GM19372 (cell line): ENCODE data around the gene CDC42BPB.

Experiments
- ATAC-seq: cut with Tn5 transposase; IDR thresholded peaks from one replicate; pipeline ENCODE4 v1.9.1; 2021; ENCODE audit warnings: mild to moderate bottlenecking, low read depth, moderate library complexity; ENCODE audit not compliant: unreplicated experiment

CDC42BPB gene

DNA sequence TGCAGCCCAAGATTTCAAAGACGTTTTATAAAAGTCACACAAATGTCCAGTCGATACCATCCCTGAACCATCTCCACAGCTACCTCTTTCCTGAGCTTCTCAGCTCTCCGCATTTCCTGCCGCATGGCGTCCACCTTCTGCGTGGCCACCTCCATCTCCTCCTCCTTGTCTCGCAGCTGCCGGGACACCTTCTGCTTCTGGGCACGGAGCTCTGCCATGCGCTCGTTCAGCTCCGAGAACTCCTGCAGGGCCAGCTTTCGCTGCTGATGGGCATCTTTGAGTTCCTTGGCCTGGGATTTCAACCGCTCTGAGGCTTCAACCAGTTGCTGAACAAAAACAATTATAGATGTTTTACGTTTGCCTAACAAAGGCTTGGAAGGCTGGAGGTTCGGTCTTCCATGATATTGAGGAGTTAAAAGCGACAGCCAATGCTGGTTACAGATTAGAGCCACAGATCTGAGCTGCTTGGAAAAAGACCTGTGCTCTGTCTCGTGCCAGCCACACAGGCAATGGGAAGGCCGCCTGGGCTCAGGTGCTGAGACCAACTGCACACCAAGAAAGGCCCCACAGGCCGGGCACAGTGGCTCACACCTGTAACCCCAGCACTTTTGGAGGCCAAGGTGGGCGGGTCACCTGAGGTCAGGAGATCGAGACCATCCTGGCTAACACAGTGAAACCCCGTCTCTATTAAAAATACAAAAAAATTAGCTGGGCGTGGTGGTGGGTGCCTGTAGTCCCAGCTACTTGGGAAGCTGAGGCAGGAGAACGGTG is 85.3 kb downstream of the CDC42BPB start:
- no peak for ATAC-seq

DNA sequence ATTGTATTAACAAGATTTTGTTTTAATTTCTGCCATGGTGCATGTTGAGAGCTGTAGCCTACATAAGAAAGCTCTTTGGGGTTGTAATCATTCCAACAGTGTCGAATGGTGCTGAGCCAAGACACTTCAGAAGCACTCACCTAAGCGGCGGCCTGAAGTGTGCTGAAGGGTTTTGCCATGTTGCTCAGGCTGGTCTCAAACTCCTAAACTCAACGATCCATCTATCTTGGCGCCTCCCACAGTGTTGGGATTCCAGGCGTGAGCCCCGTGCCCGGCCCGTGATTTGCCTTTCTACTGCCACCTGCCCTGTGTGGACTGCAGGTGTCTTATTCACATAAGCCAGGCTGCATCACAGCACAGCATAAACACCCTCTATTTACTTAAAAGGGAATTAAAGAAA is 86.0 kb downstream of the CDC42BPB start:
- no peak for ATAC-seq

DNA sequence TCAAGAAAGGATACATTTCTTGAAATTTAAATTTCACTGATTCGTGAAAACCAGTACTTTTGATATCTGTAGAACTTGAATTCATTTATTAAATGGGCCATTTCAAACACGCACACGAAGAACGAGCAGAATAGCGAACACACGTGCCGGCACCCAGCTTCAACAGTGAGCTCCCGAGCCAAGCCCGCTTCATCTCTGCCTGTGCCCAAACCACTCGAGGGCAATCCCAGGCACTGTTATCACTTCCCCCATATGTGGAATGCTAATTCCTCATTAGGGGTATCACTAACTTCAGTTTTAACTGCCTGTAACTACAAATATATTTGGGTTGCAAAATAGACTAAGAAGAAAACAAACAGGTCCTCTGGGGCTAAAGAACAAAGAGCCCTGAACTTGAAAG is 86.9 kb downstream of the CDC42BPB start:
- ATAC-seq = no peak

DNA sequence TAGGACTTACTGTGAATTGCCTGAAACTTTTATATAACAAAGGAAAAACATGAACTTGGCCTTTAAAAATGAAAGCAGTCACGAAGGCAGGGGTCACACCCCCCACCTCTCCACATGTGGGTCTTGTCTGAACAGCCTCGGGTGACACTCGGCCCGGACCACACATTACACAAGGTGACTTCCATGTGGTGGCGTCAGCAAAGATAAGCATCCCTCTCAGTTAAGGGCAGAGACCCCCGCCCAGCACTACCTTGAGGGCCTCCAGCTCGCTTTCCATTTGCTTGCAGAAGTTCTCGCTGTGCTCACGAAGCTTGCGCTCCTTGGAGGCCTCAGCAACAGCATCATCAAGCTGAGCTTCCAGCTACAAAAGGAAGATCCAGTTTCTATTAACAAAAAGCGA is 87.4 kb downstream of the CDC42BPB start:
- ATAC-seq = no peak

DNA sequence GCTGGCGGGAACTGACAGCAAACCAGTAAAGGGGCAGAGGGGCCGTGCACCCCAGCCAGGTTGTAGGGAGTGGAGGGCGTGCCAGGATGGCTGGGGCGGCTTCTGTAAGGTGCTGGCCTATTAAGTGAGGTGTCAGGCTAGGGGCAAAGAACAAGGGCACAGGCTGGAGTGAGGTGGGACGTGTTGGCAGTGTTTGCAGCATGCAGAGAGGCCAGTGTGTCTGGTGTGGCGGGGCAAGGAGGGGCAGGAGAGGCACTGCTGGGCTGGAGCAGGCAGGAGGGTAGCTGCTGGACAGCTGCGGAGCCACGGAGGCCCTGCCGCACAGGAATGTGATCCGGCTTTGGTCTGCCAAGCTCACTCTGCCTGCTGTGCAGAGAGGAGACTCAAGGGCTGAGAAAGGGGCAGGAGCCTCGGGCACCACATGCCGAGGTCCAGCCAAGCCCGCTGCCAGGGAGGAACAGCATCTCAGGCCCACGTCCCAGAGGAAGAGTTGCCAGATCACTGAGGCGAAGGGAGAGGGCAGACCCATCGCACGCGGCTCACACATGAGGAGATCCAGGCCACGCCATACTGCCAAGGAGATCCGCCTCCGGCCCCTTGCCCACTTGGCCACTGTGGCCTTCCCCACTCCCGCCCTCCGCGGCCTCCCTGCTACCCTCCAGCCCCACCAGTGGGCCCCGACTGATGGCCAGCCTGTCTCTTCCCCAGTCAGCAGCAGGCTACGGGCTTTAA is 88.1 kb downstream of the CDC42BPB start:
- no peak for ATAC-seq

DNA sequence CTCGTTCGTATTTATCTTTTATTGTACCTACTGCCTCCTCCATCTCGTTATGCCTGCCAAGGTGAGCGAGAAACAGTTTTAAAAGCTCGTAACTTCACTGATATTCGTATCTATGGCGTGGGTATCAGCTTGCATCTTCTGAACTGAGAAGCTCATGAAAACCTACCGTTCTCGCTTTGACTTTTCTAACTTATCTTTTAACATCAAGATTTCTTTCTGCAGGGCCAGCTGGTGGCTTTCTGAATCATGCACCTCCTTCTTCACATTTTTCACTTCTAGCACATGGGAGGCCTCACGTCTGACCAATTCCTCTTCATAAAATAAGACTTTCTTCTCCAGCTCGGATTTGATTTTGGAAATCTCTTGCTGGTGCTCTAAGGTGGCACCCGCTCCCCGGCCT is 89.0 kb downstream of the CDC42BPB start:
- ATAC-seq = no peak

DNA sequence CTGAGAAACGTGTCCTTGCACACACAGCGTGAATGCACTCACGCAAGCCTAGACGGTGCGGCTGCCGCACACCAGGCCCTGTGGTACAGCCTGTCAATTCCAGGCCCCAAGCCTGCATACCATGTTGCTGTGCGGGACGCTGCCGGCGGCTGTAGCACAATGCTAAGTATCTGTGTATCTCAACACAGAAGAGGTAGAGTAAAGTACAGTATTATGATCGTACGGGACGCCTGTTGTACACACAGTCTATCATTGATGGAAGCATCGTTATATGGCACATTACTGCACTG is 89.9 kb downstream of the CDC42BPB start:
- no peak for ATAC-seq

- ATAC-seq = no peak
These were observed 90.5 kb downstream of the CDC42BPB start for GRCh38 chr14:102966681-102967505.

- no peak for ATAC-seq
These were observed 91.2 kb downstream of the CDC42BPB start for GRCh38 chr14:102965971-102966655.

- ATAC-seq = no peak
These were observed 92.1 kb downstream of the CDC42BPB start for GRCh38 chr14:102965282-102965681.

DNA sequence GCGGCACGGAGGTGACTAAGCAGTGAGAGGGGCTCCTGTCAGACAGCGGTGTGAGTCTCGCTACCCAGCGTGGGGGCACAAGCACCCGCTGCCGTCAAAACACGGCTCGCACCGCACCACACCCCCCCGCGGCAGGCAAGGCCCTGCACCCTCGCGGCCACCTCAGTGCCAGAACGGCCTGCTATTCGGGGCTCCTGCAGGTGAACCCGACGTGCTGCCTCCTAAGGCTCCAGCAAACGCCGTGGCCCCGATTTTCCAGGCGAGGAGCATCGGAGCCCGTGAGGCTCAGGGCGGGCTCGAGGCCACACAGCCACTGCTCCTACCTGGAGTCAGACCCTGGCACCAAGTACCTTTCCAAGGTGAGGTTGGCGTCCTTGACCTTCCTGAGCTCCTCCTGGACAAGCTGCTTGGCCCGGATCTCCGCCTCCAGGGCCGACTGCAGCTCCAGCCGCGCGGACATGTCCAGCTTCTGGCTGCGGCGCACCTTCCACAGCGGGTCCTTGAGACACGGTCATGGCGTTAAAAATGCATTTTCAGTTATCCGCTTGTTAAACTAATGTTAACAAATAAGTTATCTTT is 93.1 kb downstream of the CDC42BPB start:
- no peak for ATAC-seq

DNA sequence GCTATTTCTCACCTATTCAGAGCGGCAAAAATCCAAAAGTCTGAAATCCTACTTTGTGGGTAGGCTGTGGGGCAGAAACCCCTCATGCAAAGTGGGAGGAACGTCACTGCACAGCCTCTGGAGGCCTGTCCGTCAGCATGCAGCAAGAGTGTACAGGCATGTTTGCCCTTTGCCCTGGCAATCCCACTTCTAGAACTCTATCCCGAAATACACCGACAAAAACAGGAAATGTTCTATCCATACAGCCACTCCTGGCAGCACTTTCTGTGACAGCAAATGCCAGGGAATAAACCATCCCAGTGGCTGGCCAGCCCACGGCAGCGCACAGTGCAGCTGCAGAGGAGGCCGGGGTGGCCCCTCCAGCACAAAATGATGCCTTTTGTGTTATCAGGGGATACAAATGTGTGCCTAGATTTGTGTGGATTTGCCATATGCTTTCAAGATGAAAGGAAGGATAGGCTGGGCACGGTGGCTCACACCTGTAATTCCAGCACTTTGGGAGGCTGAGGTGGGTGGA is 95.2 kb downstream of the CDC42BPB start:
- no peak for ATAC-seq

DNA sequence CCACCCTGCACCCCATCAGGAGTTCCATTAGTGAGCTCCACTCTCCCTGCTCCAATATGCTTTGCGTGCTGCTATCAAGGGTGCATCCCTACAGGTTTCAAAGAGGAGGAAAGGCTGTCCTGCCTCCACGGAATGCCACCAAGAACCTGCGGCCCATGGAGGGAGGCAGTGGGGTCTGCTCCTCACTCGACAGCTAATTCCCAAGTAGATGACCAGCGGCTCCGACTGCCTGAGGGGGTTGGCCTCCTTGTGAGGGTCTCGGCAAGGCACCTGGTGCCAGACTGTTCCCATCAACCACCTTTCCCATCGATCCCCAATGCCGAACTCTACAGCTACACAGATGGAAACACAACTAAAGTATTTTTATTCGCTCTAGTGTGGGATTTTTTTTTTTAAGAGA is 98.9 kb downstream of the CDC42BPB start:
- no peak for ATAC-seq

GRCh38 chr14:102957222-102957621 is 100.1 kb downstream of the CDC42BPB start:
- ATAC-seq = no peak

- no peak for ATAC-seq
These were observed 101.5 kb downstream of the CDC42BPB start for GRCh38 chr14:102955636-102956408.

DNA sequence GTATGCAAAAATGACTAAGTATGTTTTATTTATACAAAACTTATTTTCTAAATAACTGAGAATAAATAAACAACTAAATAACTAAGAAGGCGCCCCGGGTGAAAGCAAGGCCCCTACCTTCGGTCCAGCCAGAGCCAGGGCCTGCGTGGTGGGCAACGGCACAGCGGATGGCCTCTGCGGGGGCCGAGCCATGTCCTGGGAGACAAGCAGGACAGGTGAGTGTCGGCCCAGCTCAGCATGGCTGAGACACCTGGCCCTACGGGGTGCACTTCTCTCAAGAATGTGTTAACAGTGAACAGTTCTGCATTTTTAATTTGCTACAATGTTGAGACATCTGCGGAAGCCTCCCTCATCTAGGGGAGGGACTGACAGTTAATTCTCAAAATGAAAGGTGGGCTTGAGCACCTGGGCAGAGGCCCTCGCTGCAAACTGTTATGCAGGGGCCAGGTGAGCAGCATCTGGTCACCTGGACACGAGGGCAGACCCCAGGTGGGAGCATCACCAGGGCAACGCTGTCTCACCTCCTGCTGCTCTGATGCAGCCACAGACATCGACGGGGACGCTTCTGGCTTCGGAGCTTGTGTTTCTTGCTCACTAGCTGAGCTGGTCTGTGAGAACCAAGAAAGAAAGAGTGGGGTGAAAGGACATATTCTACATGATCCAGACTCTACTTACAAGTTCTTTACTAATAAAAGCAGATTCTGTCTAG is 103.1 kb downstream of the CDC42BPB start:
- no peak for ATAC-seq

DNA sequence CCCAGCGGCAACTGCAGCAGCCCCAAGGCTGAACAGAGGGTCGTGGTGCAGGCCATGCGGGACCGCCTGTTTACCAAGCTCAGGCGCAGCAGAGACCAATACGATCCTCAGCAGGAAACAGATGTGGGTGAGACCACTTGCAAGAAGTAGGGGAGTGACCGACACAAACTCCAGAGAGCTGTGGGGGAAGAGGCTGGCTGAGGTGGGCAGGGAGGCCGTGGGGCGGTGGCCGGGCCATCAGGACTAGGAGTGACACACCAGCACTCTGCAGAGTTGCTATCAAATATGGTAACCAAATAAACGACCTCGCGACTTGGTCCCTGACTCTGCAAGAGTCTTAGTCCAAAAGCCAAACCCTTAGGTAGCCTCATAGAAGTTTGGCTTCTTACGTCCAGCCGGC is 104.2 kb downstream of the CDC42BPB start:
- no peak for ATAC-seq

- ATAC-seq = no peak
These were observed 105.1 kb downstream of the CDC42BPB start for GRCh38 chr14:102952276-102952675.

DNA sequence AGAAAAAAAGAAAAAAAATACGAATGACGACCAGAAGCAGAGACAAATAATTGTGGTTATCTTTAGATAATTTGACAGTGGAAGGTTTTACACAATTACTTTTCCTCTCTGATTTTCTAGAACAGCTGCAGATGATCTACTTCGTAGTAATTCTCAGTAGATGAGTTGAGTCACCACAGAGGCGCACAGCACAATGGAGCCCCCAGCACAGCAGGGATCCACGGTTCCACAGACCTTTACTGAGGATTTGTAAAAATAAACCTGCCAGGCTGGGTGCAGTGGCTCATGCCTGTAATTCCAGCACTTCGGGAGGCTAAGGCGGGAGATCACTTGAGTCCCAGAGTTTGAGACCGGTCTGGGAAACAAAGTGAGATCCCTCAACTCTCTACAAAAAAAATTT is 105.5 kb downstream of the CDC42BPB start:
- ATAC-seq = no peak
